ENCODE measurements around the gene PRR30. TPM values are rescaled to one million over a fixed set of nuclear protein-coding genes. Genes with fewer than 3 reads are reported as not detected.

PRR30 gene
- total and polyA plus RNA-seq, 2 donors (not counting 1 experiment from before 2014, with no cell fraction given) = not detected

DNA sequence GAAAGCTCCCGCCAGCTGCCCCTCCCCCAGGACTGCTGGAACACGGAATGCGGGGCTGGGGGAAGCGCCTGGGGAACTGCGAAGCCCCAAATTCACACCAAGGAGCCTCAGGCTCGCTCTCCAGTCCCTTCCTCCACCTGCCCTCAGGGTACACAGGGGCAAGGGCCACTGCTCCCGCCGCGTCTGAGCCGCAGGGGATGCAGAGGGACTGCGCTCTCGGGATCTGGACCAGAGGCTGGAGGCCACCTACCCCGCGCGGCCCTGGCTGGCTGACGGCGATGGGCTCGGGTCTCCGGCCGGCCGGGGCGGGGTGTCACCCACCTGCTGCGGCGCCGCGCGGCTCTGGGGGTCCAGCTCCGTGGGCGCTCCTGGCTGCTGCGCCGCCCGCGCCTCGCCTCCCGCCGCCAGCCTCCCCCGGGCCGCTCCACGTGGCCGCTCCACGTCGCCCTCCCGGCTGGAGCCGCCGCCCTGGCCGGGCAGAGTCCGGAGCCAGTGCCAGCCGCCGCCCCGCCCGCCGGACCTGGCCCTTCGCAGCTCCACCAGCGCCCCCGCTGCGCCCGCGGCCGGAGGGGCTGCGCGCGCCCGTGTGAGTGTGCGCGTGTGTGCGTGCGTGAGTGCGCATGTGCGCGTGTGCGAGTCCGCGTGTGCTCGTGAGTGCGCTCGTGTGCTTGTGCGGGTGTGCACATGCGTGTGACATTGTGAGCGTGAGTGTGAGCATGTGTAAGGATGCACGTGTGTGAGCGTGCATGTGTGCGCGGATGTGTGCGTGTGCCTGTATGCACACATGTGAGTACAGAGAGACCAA is 20.5 kb downstream of the PRR30 start, which contains the start of gene CGREF1:
CGREF1 (minus strand) TSS at position 604 of the 805 bp plus-strand sequence. CDS start 14,762 bp downstream, outside the sequence.
- Histone ChIP-seq H4K20me1 (ENCODE audit: control insufficient read depth, insufficient read depth, low read length, poor library complexity, severe bottlenecking) (no peaks in the 10 kb centered on the region), H3K9me3 (ENCODE audit: control extremely low read depth in 1 of 3, control insufficient read depth in 2 of 3, insufficient read depth in 1 of 3, low read length in 2 of 3) (peaks cover 0 to 9% (median 0%) of the 10 kb centered on the region in 3 donors), H3K4me3 (ENCODE audit: control extremely low read depth in 1 of 5, extremely low read depth in 1 of 5, insufficient read depth in 1 of 5, low read depth in 2 of 5, low read length in 4 of 5) (peak within 1 kb of the TSS in 2 of 5 experiments; percentile 38 to 50), H3K27ac (ENCODE audit: low read length in 2 of 2) (no peak within 1 kb of the TSS), H3K9ac (ENCODE audit: low read length) (peak within 1 kb of the TSS; percentile 55), H3K4me2 (replicated peaks; ENCODE audit: low read depth, low read length, poor library complexity, severe bottlenecking) (peak within 1 kb of the TSS; percentile 84), H3K27me3 (replicated peaks in 1 of 4; ENCODE audit: control extremely low read depth in 1 of 4, control insufficient read depth in 3 of 4, insufficient read depth in 4 of 4, low read length in 3 of 4) (peaks cover 0 to 26% (median 12%) of the 10 kb centered on the region in 4 experiments), H2AFZ (ENCODE audit: insufficient read depth, low read depth, low read length, poor library complexity, severe bottlenecking) (peak within 1 kb of the TSS; percentile 56), H3K79me2 (ENCODE audit: control insufficient read depth, insufficient read depth, low read length) (no peaks in the 10 kb centered on the region), H3K36me3 (replicated peaks in 1 of 2; ENCODE audit: control extremely low read depth in 1 of 2, control insufficient read depth in 1 of 2, extremely low read depth in 1 of 2, insufficient read depth in 2 of 2, low read length in 1 of 2) (no peaks in the 10 kb centered on the region), H3K4me1 (ENCODE audit: control insufficient read depth in 2 of 2, insufficient read depth in 2 of 2, low read length in 2 of 2) (peaks cover 16 to 19% of the 10 kb centered on the region in 2 donors)
- intact Hi-C loops (cut with micrococcal nuclease) = no loop called here
- TF ChIP-seq, protein P1, sequence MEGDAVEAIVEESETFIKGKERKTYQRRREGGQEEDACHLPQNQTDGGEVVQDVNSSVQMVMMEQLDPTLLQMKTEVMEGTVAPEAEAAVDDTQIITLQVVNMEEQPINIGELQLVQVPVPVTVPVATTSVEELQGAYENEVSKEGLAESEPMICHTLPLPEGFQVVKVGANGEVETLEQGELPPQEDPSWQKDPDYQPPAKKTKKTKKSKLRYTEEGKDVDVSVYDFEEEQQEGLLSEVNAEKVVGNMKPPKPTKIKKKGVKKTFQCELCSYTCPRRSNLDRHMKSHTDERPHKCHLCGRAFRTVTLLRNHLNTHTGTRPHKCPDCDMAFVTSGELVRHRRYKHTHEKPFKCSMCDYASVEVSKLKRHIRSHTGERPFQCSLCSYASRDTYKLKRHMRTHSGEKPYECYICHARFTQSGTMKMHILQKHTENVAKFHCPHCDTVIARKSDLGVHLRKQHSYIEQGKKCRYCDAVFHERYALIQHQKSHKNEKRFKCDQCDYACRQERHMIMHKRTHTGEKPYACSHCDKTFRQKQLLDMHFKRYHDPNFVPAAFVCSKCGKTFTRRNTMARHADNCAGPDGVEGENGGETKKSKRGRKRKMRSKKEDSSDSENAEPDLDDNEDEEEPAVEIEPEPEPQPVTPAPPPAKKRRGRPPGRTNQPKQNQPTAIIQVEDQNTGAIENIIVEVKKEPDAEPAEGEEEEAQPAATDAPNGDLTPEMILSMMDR (IDR thresholded peaks at IDR 0.05) = no peak
- no peak for TF ChIP-seq EZH2 (IDR thresholded peaks at IDR 0.05; ENCODE audit: borderline replicate concordance, insufficient read depth, low read depth, low read length, poor library complexity, severe bottlenecking)
- CTCF ChIA-PET = no interaction called here
- WGBS (ENCODE audit: insufficient coverage) = 6% methylated on average over 84 of the region's 84 CpGs
- Mint-ChIP-seq H3K27ac (no peak within 1 kb of the TSS), H3K4me3 (peak within 1 kb of the TSS; percentile 85), H3K9me3 (ENCODE audit: insufficient read depth) (no peaks in the 10 kb centered on the region), H3K27me3 (peaks cover 39% of the 10 kb centered on the region), H3K4me1 (peaks cover 16% of the 10 kb centered on the region)
- peak; percentile 38 for DNase-seq
- POLR2A ChIA-PET = no interaction called here
- no peak for ATAC-seq (ENCODE audit: low read depth)

DNA sequence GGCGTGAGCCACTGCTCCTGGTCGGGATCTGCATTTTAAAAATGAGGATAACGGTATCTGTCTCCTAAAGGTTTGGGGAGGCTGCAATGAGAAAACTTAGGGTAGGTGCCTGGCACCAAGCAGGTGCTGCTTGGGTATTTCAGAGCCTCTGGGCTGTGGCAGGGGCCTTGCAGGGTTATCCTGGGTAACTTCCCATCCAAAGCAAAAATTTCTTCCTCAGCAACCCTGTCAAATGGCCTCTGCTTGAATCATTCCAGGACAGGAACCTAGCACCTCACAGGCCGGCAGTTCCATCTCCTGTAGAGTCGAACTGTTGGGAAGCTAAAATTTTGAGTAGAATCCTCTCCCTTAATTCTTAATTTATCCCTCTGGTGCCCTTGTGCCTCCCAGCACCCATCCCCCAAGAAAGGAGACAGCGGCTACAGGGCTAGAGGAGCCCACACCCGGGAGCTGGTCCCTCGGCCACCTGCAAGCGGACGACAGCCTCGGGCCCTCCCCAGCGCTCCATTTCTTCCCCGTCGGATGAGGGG is 21.1 kb downstream of the PRR30 start:
- peak overlapping the region; percentile 23 for H3K4me3 Mint-ChIP-seq
- H3K9me3 Mint-ChIP-seq (ENCODE audit: insufficient read depth) = no peaks in the 10 kb centered on the region
- peak overlapping the region; percentile 56 for H2AFZ ChIP-seq (ENCODE audit: insufficient read depth, low read depth, low read length, poor library complexity, severe bottlenecking)
- ATAC-seq (ENCODE audit: low read depth) (no peak), DNase-seq (no peak)
- peaks cover 38% of the 10 kb centered on the region for H3K27me3 Mint-ChIP-seq
- intact Hi-C loops (cut with micrococcal nuclease) = no loop called here
- peaks cover 0 to 26% (median 12%) of the 10 kb centered on the region in 4 experiments for H3K27me3 ChIP-seq (replicated peaks in 1 of 4; ENCODE audit: control extremely low read depth in 1 of 4, control insufficient read depth in 3 of 4, insufficient read depth in 4 of 4, low read length in 3 of 4)
- peaks cover 12% of the 10 kb centered on the region for H3K4me1 Mint-ChIP-seq
- 41% methylated on average over 13 of the region's 14 CpGs for WGBS (ENCODE audit: insufficient coverage)
- no peaks in the 10 kb centered on the region for H3K36me3 ChIP-seq (replicated peaks in 1 of 2; ENCODE audit: control extremely low read depth in 1 of 2, control insufficient read depth in 1 of 2, extremely low read depth in 1 of 2, insufficient read depth in 2 of 2, low read length in 1 of 2)
- H3K9me3 ChIP-seq (ENCODE audit: control extremely low read depth in 1 of 3, control insufficient read depth in 2 of 3, insufficient read depth in 1 of 3, low read length in 2 of 3) = peaks cover 0 to 9% (median 0%) of the 10 kb centered on the region in 3 donors
- H3K4me1 ChIP-seq (ENCODE audit: control insufficient read depth in 2 of 2, insufficient read depth in 2 of 2, low read length in 2 of 2) = peaks cover 12 to 16% of the 10 kb centered on the region in 2 donors
- CTCF ChIA-PET = no interaction called here
- peak overlapping the region in 1 of 5 experiments; percentile 50 for H3K4me3 ChIP-seq (ENCODE audit: control extremely low read depth in 1 of 5, extremely low read depth in 1 of 5, insufficient read depth in 1 of 5, low read depth in 2 of 5, low read length in 4 of 5)
- H3K27ac Mint-ChIP-seq = no peak overlapping the region
- H4K20me1 ChIP-seq (ENCODE audit: control insufficient read depth, insufficient read depth, low read length, poor library complexity, severe bottlenecking) = no peaks in the 10 kb centered on the region
- no peaks in the 10 kb centered on the region for H3K79me2 ChIP-seq (ENCODE audit: control insufficient read depth, insufficient read depth, low read length)
- TF ChIP-seq, protein P1 (IDR thresholded peaks at IDR 0.05) = no peak
- no peak for TF ChIP-seq EZH2 (IDR thresholded peaks at IDR 0.05; ENCODE audit: borderline replicate concordance, insufficient read depth, low read depth, low read length, poor library complexity, severe bottlenecking)
- peak overlapping the region; percentile 84 for H3K4me2 ChIP-seq (replicated peaks; ENCODE audit: low read depth, low read length, poor library complexity, severe bottlenecking)
- POLR2A ChIA-PET = no interaction called here
- H3K27ac ChIP-seq (ENCODE audit: low read length in 2 of 2) = no peak overlapping the region
- H3K9ac ChIP-seq (ENCODE audit: low read length) = no peak overlapping the region
